ENCODE data around the gene DUOX2.

Gene DUOX2

DNA sequence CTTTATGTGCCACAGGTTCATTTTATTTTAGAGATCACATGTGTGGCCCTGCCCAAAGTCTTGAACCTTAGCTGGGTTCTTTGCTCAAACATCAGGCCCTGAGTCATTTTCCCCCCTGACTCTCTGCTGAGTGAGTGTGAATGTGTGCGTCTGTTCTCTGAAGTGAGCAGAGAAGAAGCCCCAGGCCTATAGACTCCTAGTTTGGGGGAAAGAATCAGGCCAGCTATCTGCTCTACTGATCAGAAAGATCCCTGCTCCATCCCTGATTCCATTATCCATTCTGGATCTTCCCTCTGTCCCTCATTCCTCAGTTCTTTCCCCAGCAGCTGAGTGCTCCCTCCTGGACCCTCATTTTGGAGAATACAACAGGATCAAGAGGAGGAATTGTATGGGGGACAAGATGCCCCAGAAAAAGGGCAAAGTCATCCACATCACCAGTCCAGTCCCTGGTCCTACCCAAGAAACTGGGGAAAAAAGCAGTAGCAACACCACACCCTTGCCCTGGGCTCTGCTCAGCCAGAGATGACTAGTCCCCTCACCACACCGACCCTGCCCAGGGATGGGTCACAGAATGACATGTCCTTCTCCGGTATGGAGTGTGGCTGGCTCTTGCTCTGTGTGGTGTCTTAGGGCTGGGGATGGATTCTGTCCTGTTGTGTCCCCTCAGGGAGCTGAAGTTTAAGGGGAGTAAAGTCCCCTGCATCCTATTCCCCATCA lies 19.0 kb upstream of the DUOX2 start:
- H2AFZ ChIP-seq (ENCODE audit: low read length) = no peak overlapping the region

DNA sequence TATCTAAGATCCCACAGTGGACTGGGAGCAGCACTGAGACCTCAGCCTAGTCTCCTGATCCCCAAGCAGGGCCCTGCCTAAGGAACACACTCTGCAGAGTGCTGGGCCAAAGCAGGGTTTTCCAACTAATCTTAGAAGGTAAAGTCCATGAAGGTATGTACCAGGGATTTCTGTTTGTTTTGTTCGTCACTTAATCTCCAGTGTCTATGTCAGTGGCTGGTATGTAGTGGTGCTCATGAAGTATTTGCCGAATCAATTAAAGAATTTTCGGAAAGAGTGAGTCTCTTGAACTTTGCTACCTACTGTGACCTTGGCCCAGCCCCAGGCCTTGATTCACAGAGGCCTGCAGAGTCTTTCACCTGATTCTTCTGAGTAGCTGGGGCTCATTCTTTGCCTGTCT lies 17.5 kb upstream of the DUOX2 start:
- H4K20me1 ChIP-seq (ENCODE audit: insufficient read depth, low read length, poor library complexity, severe bottlenecking) = no peaks in the 10 kb centered on the region
- no peak for TF ChIP-seq EZH2phosphoT487 (IDR thresholded peaks at IDR 0.05; ENCODE audit: borderline replicate concordance)
- TF ChIP-seq, protein P1, sequence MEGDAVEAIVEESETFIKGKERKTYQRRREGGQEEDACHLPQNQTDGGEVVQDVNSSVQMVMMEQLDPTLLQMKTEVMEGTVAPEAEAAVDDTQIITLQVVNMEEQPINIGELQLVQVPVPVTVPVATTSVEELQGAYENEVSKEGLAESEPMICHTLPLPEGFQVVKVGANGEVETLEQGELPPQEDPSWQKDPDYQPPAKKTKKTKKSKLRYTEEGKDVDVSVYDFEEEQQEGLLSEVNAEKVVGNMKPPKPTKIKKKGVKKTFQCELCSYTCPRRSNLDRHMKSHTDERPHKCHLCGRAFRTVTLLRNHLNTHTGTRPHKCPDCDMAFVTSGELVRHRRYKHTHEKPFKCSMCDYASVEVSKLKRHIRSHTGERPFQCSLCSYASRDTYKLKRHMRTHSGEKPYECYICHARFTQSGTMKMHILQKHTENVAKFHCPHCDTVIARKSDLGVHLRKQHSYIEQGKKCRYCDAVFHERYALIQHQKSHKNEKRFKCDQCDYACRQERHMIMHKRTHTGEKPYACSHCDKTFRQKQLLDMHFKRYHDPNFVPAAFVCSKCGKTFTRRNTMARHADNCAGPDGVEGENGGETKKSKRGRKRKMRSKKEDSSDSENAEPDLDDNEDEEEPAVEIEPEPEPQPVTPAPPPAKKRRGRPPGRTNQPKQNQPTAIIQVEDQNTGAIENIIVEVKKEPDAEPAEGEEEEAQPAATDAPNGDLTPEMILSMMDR (conservative IDR thresholded peaks at IDR 0.05; ENCODE audit: low read length) = no peak
- no peak overlapping the region for H2AFZ ChIP-seq (ENCODE audit: low read length)
- no peak overlapping the region for H3K4me3 ChIP-seq (ENCODE audit: low read length, poor library complexity, severe bottlenecking)
- no peaks in the 10 kb centered on the region for H3K4me1 ChIP-seq (ENCODE audit: insufficient read depth, low read length, poor library complexity, severe bottlenecking)
- no peaks in the 10 kb centered on the region for H3K36me3 ChIP-seq (ENCODE audit: insufficient read depth, low read length)
- no peaks in the 10 kb centered on the region for H3K79me2 ChIP-seq (ENCODE audit: insufficient read depth, low read length)
- H3K9me2 ChIP-seq (replicated peaks; ENCODE audit: low read depth, low read length) = no peaks in the 10 kb centered on the region
- H3K4me2 ChIP-seq (ENCODE audit: low read depth, low read length, poor library complexity, severe bottlenecking) = no peak overlapping the region
- H3K27me3 ChIP-seq (ENCODE audit: insufficient read depth, low read length, poor library complexity, severe bottlenecking) = no peaks in the 10 kb centered on the region
- no peaks in the 10 kb centered on the region for H3F3A ChIP-seq (ENCODE audit: low read depth)
- no peaks in the 10 kb centered on the region for H3K9me3 ChIP-seq (ENCODE audit: insufficient read depth, low read depth, low read length)
- H3K9ac ChIP-seq (ENCODE audit: low read depth, low read length, poor library complexity, severe bottlenecking) = no peak overlapping the region

More for the DNA sequence above, 19.0 kb upstream of the DUOX2 start:
- Histone ChIP-seq H3K9me2 (replicated peaks; ENCODE audit: low read depth, low read length) (no peaks in the 10 kb centered on the region), H3F3A (ENCODE audit: low read depth) (no peaks in the 10 kb centered on the region), H3K27me3 (ENCODE audit: insufficient read depth, low read length, poor library complexity, severe bottlenecking) (no peaks in the 10 kb centered on the region), H3K9ac (ENCODE audit: low read depth, low read length, poor library complexity, severe bottlenecking) (no peak overlapping the region), H4K20me1 (ENCODE audit: insufficient read depth, low read length, poor library complexity, severe bottlenecking) (no peaks in the 10 kb centered on the region), H3K4me1 (ENCODE audit: insufficient read depth, low read length, poor library complexity, severe bottlenecking) (no peaks in the 10 kb centered on the region), H3K79me2 (ENCODE audit: insufficient read depth, low read length) (no peaks in the 10 kb centered on the region), H3K4me2 (ENCODE audit: low read depth, low read length, poor library complexity, severe bottlenecking) (no peak overlapping the region), H3K4me3 (ENCODE audit: low read length, poor library complexity, severe bottlenecking) (no peak overlapping the region), H3K36me3 (ENCODE audit: insufficient read depth, low read length) (no peaks in the 10 kb centered on the region), H3K9me3 (ENCODE audit: insufficient read depth, low read depth, low read length) (no peaks in the 10 kb centered on the region)
- TF ChIP-seq, protein P1 (conservative IDR thresholded peaks at IDR 0.05; ENCODE audit: low read length) = no peak
- TF ChIP-seq EZH2phosphoT487 (IDR thresholded peaks at IDR 0.05; ENCODE audit: borderline replicate concordance) = no peak

DNA sequence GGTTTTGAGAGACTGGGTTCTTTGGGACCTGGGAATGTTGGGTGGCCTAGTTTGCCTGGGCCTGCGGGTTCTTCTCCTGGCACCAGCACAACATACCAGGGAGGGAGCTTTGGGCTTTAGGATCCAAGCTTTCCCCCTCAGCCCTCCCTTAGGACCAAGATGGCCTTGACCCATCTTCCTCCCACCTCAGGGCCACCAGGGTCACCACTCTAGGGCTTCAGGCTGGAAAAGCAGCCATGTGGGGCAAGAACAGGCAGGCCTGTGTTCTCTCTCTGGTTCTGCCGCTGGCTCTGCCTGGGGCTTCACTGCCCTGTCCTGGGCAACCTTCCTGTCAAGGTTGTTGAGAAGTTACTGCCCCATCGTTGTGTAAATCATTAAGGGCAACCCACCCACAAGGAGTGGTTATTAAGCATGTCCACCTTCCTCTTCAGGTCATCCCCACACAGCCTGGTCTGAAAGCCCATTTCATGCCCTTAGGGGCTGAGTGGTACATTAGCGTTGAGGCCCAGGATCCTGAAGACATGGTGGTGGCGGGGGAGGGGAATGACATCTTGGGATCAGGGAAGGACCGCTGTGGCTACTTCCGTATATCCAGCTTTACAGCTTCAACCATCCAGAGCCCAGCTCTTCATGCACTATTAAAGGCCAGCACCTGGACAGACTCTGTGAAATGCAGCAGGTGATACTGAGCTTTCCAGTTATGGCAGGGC lies 16.5 kb upstream of the DUOX2 start:
- no peak for TF ChIP-seq EZH2phosphoT487 (IDR thresholded peaks at IDR 0.05; ENCODE audit: borderline replicate concordance)
- TF ChIP-seq, protein P1 (conservative IDR thresholded peaks at IDR 0.05; ENCODE audit: low read length) = no peak
- no peaks in the 10 kb centered on the region for H4K20me1 ChIP-seq (ENCODE audit: insufficient read depth, low read length, poor library complexity, severe bottlenecking)
- no peaks in the 10 kb centered on the region for H3K9me2 ChIP-seq (replicated peaks; ENCODE audit: low read depth, low read length)
- H3K9ac ChIP-seq (ENCODE audit: low read depth, low read length, poor library complexity, severe bottlenecking) = no peak overlapping the region
- no peaks in the 10 kb centered on the region for H3K4me1 ChIP-seq (ENCODE audit: insufficient read depth, low read length, poor library complexity, severe bottlenecking)
- no peak overlapping the region for H2AFZ ChIP-seq (ENCODE audit: low read length)
- no peaks in the 10 kb centered on the region for H3K27me3 ChIP-seq (ENCODE audit: insufficient read depth, low read length, poor library complexity, severe bottlenecking)
- no peaks in the 10 kb centered on the region for H3K9me3 ChIP-seq (ENCODE audit: insufficient read depth, low read depth, low read length)
- H3K79me2 ChIP-seq (ENCODE audit: insufficient read depth, low read length) = no peaks in the 10 kb centered on the region
- no peaks in the 10 kb centered on the region for H3K36me3 ChIP-seq (ENCODE audit: insufficient read depth, low read length)
- H3F3A ChIP-seq (ENCODE audit: low read depth) = no peaks in the 10 kb centered on the region
- H3K4me3 ChIP-seq (ENCODE audit: low read length, poor library complexity, severe bottlenecking) = no peak overlapping the region
- no peak overlapping the region for H3K4me2 ChIP-seq (ENCODE audit: low read depth, low read length, poor library complexity, severe bottlenecking)

Data from Loucy (cell line).